Hematopoietic multipotent progenitor cell treated with erythropoietin and hydrocortisone succinate and interleukin-3 and kit ligand, for 4 days (in vitro differentiated cells): ENCODE measurements around the gene AFAP1.

ENCODE experiments used
- DNase-seq: peaks from one replicate; pipeline ENCODE4 v3.0.0-alpha.2; 2015

AFAP1 gene, protein sequence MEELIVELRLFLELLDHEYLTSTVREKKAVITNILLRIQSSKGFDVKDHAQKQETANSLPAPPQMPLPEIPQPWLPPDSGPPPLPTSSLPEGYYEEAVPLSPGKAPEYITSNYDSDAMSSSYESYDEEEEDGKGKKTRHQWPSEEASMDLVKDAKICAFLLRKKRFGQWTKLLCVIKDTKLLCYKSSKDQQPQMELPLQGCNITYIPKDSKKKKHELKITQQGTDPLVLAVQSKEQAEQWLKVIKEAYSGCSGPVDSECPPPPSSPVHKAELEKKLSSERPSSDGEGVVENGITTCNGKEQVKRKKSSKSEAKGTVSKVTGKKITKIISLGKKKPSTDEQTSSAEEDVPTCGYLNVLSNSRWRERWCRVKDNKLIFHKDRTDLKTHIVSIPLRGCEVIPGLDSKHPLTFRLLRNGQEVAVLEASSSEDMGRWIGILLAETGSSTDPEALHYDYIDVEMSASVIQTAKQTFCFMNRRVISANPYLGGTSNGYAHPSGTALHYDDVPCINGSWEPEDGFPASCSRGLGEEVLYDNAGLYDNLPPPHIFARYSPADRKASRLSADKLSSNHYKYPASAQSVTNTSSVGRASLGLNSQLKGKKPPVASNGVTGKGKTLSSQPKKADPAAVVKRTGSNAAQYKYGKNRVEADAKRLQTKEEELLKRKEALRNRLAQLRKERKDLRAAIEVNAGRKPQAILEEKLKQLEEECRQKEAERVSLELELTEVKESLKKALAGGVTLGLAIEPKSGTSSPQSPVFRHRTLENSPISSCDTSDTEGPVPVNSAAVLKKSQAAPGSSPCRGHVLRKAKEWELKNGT

GRCh38 chr4:7939377-7940108 lies at the start of gene AFAP1:
Gene AFAP1 (minus strand): TSS chr4:7939861. CDS start chr4:7872078, 67,783 bp downstream.
- peak; percentile 89 for DNase-seq

GRCh38 chr4:7988437-7988836 lies 48.8 kb upstream of the AFAP1 start:
- DNase-seq: no peak

DNA sequence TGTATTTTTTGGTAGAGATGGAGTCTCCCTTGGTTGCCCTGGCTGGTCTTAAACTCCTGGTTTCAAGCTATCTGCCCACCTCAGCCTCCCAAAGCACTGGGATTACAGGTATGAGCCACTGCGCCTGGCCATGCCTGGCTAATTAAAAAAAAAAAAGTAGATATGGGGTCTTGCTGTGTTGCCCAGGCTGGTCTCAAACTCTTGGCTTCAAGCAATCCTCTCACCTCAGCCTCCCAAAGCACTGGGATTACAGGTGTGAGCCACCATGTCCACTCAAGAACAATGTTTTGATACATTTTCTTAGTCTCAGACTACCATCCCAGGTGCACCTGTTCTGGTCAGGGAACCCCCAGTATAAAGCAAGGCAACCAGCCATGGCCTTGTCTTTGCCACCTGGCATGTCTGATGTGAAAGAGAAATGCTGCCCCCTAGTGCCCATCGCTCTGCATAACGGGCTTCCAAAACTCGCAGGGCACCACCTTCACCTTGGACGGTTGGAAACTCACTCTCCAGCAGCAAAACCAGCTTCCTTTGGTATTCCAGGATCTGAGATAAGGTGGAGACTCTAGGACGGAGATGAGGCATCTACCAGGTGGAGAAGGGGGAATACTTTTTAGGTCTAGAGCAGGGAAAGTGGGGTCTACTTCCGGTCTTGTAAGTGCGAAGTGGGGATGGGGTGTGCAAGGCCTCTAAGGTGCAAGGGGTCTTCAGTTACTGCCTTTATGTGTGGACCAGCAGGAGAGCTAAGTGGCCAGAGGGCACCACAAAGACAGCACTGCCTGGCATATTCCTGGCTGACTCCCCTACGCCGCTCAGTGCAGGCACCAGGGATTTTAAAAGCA lies 47.7 kb upstream of the AFAP1 start:
- peak; percentile 84 for DNase-seq

DNA sequence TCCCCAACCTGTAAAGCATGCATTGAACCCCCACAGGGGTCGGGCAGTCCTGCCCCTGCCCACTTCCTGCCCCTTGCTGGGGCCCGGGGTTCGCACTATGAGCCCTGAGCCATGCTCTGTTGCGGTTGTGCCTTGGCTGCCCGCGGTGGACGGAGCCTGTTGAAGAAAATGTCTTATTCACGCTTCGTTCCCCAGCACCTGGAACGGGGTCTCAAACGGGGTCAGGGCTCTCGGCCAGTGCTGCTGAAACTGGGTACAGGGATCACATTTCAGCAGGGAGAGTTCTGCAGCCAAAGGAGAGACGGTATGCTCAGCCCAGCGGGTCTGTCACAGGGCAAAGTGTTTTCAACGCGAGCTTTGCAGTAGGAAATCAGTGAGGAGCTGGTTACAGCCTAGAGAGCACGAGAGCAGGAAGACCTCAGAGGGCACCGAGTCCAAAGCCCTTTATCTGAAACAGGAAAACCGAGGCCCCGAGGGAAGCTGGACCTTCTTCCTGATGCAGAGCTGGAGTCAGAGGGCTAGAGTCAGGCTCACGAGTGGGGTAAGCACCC lies 46.3 kb upstream of the AFAP1 start:
- no peak for DNase-seq

- no peak for DNase-seq
These were observed 45.4 kb upstream of the AFAP1 start for GRCh38 chr4:7985072-7985471.

DNA sequence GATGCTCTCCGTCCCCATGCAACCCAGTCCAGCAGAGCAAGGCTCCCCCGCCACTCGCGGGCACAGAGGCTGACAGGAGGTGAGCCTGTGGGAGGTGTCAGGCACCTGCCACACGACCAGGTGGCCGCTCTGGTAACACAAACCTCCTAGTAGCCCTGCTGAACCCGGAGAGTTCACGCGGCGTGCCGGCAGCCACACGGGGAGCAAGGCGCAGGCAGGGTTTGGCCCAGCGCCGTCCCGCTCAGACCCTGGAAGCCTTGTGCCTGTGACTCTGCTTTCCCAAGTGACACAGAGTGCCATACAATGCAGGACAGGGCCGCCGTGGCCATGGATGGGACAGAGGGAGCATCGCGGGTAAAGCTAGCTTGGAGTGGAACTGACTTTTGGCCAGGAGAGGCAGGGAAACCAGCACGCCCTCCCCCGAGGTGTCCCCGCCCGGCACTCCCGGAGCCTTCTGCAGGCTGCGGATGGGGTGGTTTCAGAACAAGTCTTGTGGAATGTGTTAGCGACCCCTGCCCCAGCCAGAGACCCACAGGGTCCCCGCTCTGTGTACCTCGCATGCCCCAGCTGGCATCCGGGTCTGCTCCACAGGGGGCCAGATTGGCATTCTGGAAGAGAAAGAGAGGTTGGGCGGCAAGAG lies 44.7 kb upstream of the AFAP1 start:
- DNase-seq: no peak

- no peak for DNase-seq
These were observed 43.6 kb upstream of the AFAP1 start for GRCh38 chr4:7983296-7983695.

DNA sequence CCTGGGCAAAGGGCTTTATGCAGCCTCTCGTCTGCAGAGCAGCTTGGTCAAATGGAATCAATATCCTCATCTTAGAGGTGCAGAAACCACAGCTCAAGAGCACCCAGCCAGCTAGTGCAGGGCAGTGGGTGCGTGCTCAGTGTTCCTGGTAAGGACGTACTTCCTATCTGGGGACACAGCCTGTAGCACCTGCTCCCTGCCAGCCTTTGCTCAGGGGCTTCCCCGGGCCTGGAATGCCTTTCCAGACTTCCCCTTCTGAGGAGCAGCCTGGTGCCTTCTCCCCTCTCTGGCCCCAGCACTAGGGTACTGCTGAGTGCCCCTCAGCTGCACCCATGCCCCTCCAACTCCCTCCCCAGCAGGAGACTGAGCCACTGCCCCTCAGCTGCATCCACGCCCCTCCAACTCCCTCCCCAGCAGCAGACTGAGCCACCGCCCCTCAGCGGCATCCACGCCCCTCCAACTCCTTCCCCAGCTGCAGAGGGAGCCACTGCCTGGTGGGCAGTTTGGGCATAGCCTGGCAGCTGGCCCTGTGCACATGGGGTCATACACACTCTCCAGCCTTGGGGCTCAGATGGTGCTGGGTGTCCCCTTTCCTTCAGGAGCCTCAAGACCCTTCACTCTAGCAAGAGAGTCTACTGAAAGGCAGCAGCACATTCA lies 42.2 kb upstream of the AFAP1 start:
- no peak for DNase-seq

- no peak for DNase-seq
These were observed 40.4 kb upstream of the AFAP1 start for GRCh38 chr4:7980036-7980435.

- no peak for DNase-seq
These were observed 39.9 kb upstream of the AFAP1 start for GRCh38 chr4:7979652-7979968.

DNA sequence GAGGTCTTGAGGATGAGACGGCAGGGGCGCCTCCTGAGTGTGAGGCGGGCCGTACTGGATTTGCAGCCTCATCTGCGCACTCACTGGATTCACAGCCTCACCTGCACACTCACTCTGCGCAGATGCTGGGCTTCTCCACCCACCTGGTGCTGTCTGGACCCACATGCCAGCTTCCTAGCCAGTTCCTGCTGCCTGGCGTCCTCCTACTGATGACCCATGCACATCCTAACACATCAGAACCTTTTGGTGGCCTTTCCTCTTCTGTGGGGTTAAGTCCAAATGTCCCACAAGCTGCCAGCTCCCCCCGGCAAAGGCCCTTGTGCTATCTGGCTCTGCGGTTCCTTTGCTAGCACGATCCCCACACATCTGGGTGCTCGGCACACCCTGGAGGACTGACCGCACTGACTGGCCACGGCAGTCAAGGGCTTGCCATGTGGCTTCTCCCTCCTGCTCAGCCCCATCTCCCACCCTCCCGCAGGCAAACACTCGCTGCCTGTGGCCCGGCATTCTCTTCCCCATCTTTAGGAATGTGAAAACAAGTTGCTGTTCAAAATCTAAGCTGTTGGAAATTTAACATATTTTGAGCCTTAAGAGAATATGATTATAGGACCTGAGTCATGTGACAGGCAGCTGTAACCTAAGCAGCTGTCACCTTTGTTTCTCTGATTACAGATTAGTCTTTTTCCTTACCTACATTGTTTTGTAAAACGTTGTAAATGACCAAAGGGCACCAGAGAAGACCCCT lies 39.4 kb upstream of the AFAP1 start:
- no peak for DNase-seq

GRCh38 chr4:7978489-7978888 lies 38.8 kb upstream of the AFAP1 start:
- no peak for DNase-seq

DNA sequence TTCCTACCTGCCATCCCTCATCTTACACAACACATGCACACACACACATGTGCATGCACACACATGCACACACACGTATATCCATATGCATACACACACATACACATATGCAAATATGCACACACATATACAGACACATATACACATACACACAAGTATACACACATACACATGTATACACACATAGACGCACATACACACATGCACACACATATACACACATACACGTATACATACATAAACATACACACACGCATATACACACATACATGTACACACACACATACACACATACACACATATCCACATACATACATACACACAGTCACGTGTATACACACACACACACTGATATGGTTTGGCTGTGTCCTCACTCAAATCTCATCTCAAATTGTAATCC lies 37.0 kb upstream of the AFAP1 start:
- DNase-seq: no peak

GRCh38 chr4:7976025-7976424 lies 36.4 kb upstream of the AFAP1 start:
- no peak for DNase-seq

GRCh38 chr4:7974425-7974824 lies 34.8 kb upstream of the AFAP1 start:
- no peak for DNase-seq

GRCh38 chr4:7973545-7973981 lies 33.9 kb upstream of the AFAP1 start:
- DNase-seq: no peak

- no peak for DNase-seq
These were observed 32.3 kb upstream of the AFAP1 start for GRCh38 chr4:7971881-7972500.

GRCh38 chr4:7971159-7971631 lies 31.5 kb upstream of the AFAP1 start:
- DNase-seq: no peak

DNA sequence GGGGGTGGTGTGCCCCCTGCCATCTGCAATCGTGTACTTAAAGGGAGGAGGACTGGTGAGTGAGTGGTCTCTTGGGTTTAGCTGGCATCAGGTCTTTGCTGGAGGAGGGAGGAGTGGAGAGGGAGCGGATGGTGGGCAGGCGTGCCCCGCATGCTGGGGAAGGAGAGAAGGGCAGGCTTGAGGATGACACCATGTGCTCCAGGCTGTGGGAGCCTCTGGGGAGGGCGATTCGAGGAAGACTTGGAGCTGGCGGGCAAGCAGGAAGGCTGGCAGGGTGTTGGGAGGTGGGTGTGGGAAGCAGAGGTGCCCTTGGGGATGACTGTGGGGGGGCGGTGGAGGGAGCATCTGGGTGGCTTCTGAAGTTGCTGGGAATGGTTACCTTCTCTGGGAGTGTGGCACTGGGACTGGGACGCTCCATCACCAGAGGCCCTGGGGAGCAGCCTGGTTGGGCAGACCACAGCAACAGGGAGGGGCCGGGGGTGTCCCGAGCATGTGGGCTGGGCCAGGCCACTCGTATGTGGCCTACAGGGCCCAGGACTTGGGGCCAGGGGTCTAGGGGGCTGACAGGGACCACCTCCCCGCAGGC lies 30.8 kb upstream of the AFAP1 start:
- DNase-seq: no peak
